Right forelimb (tissue), 1 donor: ENCODE results near the gene SPOPL.

Experiments used
- DNase-seq: peaks from one replicate; pipeline ENCODE4 v3.0.0-alpha.2; 2018

SPOPL gene

DNA sequence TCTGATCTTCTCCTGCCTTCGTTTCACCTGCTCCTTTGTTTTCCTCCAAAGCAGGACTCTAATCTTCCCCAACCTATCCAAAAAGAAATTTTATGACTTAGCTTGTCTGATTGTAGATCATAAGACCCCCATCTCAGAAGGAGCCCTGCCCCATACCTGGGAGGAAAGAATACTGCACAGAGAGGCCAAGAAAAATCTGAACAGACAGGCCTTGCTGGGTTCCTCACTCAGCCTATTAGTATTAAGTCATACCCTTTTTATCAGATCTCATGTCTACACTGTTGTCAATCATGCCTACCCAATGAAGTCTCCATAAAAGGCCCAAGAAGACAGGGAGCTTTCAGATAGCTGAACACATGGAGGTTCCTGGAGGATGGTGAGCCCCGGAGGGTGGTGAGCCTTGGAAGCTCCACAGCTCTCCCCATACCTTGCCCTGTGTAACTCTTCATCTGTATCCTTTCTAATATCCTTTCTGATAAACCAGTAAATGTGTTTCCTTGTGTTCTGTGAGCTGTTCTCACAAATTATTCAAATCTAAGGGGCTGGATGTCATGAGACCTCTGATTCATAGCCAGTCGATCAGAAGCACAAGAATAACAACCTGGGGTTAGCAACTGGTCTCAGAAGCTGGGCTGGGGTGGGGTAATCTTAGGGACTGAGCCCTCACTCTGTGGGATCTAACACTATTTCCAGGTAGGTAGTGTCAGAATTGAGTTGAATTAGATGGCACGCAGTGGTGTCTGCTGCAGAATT lies 108.8 kb downstream of the SPOPL start:
- DNase-seq: no peak

GRCh38 chr2:138615257-138615656 lies 113.7 kb downstream of the SPOPL start:
- DNase-seq: no peak

GRCh38 chr2:138617026-138617425 lies 115.5 kb downstream of the SPOPL start:
- no peak for DNase-seq

DNA sequence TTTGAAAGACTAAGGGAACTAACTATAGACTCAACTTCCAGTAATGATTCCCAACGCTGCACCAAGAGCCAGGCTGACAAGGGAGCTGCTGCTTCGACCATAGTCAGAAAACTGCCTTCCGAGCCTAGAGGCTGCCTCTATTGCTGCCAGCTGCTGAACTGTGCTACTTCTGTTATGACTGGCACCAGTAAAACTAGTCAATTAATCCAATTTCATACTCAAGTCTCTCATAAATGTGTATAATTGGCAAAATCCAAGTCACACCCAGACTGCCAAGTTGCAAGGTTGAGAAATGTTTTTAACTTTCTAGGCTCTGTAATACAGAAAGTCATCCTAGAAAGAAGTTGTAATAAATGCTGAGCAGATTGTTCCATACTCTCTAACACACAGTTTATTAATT lies 117.4 kb downstream of the SPOPL start:
- no peak for DNase-seq

DNA sequence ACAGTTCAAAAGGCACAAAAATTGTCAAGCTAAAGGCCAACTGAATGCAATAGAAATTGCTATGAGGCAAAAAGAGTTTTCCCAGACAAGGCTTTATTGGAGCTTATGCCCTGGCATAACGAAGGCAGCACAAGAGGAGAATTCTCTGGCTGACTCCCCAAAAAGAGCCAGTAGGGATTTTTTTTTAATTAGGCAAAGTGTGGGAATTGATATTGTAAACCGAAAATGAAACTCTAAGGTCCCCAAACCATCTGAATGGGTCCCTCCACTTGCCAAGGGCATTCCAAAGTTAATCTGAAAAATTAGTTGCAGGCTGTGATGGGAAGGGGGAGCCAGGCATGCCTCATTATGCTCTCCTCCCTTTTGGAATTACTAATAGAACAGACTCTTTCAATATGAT lies 118.9 kb downstream of the SPOPL start:
- DNase-seq: no peak

GRCh38 chr2:138621139-138621538 lies 119.6 kb downstream of the SPOPL start:
- no peak for DNase-seq

DNA sequence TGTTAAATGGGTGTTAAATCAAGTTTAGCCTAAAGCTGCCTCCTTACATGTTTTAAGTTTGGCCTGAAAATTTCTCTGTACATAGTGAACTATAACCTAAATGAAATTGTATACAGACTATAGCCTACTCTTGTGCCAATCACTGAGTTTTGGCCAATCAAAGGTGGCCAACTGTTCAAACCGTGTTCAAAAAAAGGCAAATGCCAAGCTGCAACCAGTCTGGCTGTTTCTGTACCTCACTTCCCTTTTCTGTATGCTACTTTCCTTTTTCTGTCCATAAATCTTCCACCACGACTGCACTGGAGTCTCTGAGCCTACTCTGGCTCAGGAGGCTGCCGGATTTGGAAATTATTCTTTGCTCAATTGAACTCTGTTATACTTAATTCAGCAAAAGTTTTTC lies 121.0 kb downstream of the SPOPL start:
- no peak for DNase-seq
